GM21576 (cell line): ENCODE measurements around the gene ABTB2.

Source experiments
- ATAC-seq: cut with Tn5 transposase; IDR thresholded peaks from one replicate; pipeline ENCODE4 v1.9.1; 2021; ENCODE audit warnings: mild to moderate bottlenecking, moderate library complexity; ENCODE audit not compliant: unreplicated experiment

Gene ABTB2

DNA sequence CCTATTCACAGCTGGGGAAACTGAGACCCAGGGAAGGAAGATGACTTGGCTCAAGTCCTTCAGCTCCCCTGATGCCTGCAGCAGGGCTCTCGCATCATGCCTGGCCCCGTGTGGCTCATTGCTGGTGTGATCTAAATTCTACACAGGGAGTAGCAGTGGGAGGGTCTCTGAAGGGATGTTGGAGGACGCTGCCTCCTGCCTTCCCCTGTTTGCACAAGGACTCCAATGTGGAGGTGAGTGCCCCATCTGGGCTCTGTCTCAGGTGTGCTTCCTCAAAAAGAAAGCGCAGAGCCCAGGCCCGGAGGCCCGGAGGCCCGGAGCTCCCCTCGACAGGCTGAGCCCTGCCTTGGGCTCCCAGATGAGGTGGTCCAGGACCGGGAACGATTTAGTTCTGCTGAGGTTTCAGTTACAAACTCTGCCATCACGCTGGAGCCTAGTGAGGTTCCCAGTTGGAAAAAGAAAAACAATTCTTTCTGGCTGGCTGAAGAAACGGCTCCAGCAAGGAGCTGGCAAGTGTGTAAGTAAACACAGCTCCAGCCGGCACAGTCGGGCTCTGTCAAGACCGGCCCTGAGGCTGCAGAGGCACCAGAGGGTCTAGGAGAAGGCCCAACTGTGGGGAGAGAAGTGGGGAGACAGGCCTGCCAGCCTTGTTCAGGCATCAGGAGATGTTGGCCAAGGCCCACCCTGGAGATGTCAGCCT lies 202.6 kb downstream of the ABTB2 start:
- ATAC-seq = no peak

DNA sequence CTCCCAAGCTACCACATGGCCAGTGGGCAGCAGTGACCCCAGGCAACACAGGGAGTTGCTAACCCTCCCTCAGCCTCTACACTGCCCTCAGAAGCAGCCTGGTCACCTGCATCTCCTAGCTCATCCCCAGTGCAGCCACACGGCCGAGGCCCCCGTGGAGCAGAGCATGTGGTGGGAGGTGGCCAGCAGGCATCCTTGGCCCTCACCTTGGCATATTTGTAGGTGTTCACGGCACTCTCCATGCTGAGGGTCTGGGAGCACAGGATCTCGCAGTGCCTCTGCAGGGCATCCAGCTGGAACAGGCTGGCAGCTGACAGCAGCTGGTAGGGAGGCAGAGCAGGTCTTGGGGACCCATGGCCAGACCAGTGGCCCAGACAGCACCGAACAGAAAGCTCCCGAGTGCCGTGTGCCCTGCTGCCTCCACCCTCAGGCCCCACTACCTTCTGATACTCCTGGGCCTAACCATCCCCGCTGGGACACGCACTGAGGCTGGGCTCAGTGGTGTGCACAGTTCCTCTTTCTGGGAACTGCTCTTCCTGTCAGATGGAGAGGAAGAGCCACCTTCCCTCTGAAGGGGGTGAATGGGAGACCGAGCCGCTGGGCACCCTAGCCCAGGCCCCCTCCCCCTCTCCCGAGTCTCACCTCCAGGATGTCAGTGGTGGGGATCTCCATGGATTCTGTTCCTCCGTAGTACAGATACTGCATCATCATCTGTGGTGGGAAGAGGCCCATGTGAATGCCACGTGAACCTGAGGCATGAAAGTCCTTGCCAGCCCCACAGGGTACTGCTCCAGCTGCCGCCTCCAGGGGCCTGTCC lies 203.5 kb downstream of the ABTB2 start:
- ATAC-seq = peak; percentile 58

DNA sequence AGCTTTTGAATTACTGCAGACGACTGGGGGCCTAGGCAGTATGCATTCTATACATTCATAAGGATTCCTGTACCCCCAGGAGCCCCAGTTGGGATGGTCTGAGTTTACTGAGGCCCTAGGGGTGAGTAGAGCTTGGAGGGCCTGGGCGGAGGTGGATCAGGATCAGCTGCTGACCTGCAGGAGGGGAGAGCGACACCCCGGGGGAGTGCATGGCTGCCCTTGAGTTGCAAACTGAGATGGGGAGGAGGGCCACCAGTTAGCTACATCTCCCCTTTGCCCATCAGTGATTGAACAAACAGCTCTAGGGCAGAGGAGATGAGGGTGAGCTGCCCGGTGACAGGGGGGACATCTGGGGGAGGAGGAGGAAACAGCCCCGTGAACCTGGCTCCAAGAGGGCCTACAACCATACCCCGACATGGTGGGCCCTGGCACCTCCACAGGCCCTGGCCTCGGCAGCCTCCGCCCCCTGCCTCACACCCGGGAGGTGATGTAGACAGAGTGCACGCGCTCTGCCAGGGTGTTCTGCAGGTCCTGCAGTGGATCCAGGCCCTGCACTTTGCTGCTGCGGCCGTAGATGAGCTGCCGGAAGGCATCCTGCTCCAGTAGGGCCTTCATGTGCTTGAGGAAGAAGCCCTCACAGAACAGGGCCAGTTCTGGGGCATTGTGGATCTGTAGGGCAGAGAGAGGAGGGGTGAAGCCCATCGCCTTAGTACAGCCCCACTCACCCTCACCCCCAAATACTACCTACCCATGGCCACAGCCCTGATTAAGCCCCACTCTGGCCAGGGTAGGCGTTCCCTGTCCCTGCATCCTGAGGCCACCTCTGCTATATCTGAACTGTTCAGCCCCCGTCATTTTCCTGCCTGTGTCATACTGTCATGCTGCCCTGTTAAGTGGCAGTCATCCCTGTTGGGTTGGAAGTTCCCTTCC lies 205.6 kb downstream of the ABTB2 start:
- ATAC-seq = no peak

DNA sequence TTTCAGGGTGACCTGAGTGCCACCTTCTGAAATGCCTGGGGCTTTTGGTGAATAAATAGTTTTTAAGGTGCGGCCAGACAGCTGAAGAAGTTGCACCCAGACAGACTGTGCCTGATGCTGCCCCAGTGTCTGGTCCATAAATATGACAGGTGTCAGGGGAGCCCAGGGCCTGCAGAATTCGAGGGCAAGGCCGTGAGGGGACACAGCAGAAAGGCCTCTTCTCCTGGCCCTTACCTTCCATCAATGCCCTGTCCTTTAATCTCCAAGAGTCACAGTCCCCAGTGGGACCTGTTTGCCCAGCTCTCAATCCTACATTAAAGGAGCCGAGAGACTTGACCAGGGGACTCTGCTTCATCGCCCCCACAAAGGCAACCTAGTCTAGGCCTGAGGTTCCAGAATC lies 206.6 kb downstream of the ABTB2 start:
- no peak for ATAC-seq

DNA sequence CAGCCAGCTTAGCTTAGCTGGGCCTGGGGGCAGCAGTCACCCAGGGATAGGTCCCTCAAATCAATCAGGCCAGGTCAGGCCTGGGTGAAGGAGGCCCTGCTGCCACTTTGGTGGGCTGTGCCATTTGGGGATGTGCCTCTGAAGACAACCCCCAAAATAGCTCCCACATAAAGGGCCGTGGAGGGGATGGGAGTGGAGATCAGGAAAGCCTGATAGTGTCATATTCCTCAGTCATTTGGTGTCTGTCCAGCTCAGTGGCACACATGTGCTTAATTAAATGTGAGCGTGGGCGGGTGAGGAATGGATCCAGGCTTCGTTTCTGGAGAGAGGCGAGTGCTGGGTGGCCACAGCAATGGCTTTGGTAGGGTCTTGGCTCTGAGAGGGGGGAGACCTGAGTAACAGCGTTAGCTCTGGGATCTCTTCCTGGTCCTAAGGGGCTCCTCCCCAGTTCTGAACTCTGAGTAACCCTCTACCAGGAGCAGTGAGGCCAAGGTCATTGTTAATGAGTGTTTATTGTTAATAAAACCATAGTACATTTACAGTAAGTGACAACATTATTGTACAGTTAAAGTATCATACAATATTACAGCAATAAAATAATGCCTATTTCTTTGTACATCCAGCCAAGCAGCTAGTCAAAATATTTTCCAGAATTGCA lies 207.2 kb downstream of the ABTB2 start:
- no peak for ATAC-seq

DNA sequence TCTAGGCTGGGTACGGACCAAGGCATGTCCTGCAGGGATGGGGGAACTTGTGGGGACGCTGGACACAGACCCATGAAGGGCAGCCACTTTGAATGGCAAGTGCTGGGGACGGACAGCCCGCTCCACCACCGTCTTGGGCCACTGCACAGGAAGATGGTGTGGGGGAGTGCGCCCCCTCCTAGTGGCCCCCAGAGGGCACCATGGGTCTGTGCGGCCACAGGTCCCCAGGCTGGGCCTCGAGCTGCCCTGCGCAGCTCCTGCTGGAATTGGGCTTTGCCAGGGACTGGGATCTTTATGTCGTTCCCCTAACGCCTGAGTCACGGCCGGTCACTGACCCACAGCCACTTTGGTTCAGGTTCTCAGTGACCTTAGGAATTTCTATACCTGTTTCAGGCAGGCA lies 208.0 kb downstream of the ABTB2 start:
- ATAC-seq = no peak

DNA sequence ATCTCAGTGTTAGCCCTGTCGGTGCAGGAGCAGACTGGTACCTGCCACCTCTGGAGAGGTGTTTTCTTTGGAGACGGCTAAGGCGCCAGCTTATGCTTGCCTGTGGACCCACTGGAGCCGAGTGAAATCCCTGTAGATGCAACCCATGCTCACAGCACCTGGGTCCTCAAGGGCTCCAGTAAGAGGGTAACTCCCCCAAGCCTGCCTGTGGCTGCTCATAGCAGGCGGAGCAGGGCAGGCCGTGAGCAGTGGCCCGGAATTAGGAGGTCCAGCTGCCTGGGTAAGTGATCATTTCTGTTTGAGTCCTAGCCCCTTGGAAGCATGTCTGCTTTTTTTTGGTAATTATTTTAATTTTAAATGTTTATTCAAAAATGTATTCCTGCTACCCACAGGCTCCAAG lies 208.5 kb downstream of the ABTB2 start:
- no peak for ATAC-seq

DNA sequence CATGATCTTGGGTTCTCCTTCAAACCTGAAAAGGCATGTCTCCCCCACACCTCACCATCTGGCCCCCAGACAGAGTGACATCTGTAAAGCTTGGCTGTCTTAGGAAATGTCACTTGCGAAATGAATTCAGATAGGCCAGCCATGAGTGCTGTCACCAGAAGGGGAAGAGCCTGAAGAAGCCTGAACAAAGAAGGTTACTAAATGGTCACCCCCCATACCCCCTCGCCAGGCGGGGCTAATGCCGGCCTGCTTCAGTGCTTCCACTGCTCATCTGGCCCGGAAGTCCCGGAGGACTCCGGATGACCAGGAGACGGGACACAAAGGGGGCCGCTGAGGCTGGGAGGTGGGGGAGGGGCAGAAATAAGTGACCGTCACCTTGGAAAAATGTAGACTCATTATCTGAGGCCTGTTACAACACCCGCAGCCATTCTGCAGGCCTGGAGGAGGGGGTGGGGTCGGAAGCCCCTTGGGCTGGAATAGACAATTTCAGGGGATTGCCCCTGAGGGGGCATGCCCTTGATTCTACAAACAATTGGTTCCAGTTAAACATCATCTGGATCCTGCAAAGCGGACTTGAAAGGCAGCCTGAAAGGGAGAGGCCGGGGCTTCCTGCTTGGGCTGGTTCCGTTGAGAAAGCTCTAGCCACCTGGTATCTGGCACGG lies 209.2 kb downstream of the ABTB2 start:
- no peak for ATAC-seq

DNA sequence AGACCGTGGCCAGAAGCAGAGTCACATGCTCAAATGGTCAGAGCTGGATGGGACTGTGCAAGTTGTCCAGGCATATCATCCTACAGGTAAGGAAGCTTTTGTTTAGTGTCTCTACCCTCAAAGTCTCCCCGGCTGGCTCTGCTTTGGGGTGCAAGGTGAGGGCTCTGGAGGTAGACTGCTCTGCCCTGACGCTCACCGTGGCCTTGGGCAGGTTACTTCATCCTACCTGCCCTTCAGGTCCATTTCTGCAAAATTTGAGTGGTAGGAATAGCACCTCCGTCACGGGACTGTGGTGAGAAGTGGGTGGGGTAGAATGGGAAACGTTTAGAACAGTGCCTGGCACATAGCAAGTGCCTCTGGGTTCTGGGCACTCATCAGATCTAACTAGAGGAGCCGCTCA lies 210.2 kb downstream of the ABTB2 start:
- no peak for ATAC-seq

GRCh38 chr11:34146866-34147265 lies 210.9 kb downstream of the ABTB2 start:
- no peak for ATAC-seq

DNA sequence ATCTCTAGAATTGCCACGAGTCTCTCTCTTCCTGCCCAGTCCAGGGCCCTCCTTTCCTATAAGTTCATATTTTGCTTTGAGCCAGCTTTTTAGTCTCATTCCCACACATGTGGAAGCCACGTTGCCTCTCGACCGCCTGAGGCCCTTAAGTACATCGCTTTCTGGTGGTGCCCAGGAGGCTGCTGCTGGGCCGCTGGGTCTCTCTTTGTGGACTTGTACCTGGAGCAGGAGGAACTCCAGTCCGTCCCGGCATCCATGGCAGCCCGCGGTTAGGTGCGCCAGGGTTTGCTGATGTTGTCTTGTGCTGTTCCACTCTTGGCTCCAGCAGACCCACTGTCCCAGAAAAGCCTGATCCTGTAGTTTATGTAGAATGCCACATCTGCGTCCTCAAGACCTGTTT lies 211.4 kb downstream of the ABTB2 start:
- no peak for ATAC-seq

GRCh38 chr11:34145847-34146381 lies 211.9 kb downstream of the ABTB2 start:
- ATAC-seq = peak; percentile 52

DNA sequence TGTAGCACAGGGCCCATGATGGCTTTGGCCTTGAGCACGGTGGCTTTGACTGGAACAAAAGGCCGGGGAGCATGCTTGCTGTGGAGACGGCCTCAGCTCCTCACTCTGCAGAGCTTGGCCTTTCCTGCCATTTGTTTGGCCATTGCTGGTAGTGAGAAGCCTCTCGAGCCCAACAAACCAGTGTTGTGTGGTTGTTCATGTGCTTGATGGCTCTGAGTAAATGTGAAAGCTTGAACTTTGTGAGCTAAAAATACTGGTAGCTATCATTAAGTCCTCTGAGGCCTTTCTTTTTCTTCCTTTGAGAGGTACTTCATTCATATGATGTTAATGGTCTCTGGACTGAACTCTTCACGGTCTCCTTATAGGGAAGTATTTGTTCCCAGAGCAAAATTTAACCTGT lies 212.7 kb downstream of the ABTB2 start:
- peak; percentile 69 for ATAC-seq

DNA sequence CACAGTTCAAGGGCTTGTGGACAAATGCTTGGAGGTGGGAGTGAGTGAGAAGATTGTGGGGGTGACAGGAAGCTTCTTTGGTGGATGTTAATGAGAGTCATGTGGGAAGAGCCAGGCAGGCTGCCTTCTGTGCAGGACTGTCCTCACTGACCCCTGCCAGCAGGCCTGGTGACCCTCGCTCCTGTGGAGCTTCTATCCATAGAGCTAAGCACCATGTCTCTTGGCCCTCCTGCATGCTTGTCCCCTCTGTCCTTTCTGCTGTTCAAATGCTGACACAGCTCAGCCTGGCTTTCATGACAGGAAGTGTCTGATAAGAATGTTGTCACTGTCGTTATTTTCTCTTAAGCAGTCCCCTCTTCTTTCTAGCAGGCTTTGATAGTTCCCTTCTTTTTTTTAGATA lies 214.8 kb downstream of the ABTB2 start:
- ATAC-seq = no peak

GRCh38 chr11:34140149-34140548 lies 217.7 kb downstream of the ABTB2 start:
- no peak for ATAC-seq

DNA sequence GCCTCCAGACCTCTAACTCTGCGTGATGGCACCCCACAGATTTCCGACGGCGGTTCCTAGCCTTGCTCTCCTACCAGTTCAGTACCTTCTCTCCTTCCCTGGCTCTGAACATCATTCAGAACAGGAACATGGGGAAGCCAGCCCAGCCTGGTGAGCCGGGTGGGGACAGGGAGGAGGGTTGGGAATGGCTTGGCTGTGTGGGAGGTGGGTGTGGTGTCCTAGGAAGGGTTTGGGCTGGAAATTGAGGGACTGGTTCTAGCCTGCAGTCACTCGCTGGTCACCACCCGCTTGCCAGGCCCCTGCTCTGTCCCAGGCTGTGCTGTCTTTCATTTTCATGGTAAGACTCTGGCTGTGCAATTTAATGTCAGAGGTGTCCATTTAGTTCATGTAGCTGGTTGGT lies 218.5 kb downstream of the ABTB2 start:
- ATAC-seq = no peak

DNA sequence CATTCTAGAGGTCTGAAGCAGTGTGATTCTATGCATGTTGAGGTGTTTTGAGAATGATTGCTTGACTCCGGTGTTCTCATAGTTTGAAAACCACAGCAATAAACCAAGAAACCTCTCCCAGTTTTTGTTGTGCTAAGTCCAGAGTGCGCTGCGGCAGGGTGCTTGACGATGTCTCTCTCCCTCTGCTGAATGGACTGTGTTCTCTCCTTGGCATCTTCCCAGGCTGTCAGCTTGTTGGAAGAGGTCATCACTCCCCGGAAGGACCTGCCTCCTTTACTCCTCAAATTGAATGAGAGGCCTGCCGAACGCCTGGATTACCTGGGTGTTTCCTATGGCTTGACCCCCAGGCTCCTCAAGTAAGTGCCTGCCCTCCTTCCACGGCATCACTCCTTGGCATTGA lies 221.4 kb downstream of the ABTB2 start:
- ATAC-seq = no peak

- ATAC-seq = no peak
Observed at GRCh38 chr11:34135439-34135838, 222.4 kb downstream of the ABTB2 start.

- peak; percentile 68 for ATAC-seq
Observed at GRCh38 chr11:34134765-34135164, 223.0 kb downstream of the ABTB2 start.
